Peyer's patch (tissue), 4 donors: ENCODE measurements around the gene ZNF708. TPM values are rescaled to one million over a fixed set of nuclear protein-coding genes. Genes with fewer than 3 reads are reported as not detected.
"Not testable (repeated sequence)": the region's sequence is repeated elsewhere in the genome, so short reads cannot be mapped to it uniquely, and the experiment has no call there.

Experiments
- DNase-seq, 3 donors: peaks; one replicate each; pipeline ENCODE4 v3.0.0-alpha.2; 2017 to 2019
- H3K27ac ChIP-seq, 4 donors: fragments of 200-600 bp; sonication (generic); one replicate each; pipeline ENCODE4 v1.5.1; 2016 to 2019
- H3K27me3 ChIP-seq, 2 donors: fragments of 200-600 bp; sonication (generic); one replicate each; pipeline ENCODE4 v1.5.1; 2019
- H3K36me3 ChIP-seq, 3 donors: fragments of 200-600 bp; sonication (generic); one replicate each; pipeline ENCODE4 v1.5.1; 2016 to 2019
- H3K4me1 ChIP-seq, 4 donors: fragments of 200-600 bp; sonication (generic); one replicate each; pipeline ENCODE4 v1.5.1; 2016 to 2019
- H3K4me3 ChIP-seq, 4 donors: fragments of 200-600 bp; sonication (generic); 1 replicate in 3 of 4; 2 replicates in 1 of 4; pipeline ENCODE4 v1.5.1; 2016 to 2019; ENCODE audit warnings: mild to moderate bottlenecking in 1 of 4
- H3K9me3 ChIP-seq, 4 donors: fragments of 200-600 bp; sonication (generic); one replicate each; pipeline ENCODE4 v1.5.1; 2016 to 2019; ENCODE audit warnings: mild to moderate bottlenecking in 1 of 4
- CTCF ChIP-seq, 6 experiments: fragments of 450-650 bp in 4 of 6; fragments of 200-600 bp in 2 of 6; sonication (generic) in 1 of 6; IDR thresholded peaks; one replicate each; pipeline ENCODE4 v1.5.1; 2017 to 2019; ENCODE audit warnings: antibody characterized with exemption in 6 of 6, mild to moderate bottlenecking in 3 of 6, moderate library complexity in 1 of 6
- POLR2A ChIP-seq, 2 donors: fragments of 450-650 bp; IDR thresholded peaks; one replicate each; pipeline ENCODE4 v1.5.1; 2017; ENCODE audit warnings: antibody characterized with exemption in 2 of 2, mild to moderate bottlenecking in 2 of 2, moderate library complexity in 2 of 2
- total RNA-seq, 4 donors: library from RNA; depleted of rRNA; stranded (reverse); fragments of >200 nt; gene quantifications; one replicate each; pipeline ENCODE4 v1.1.0, GENCODE V29; 2016

Gene ZNF708
- total RNA-seq, 4 donors from 2014 or later: 13.1 to 20.6 (median 17.5) TPM

GRCh38 chr19:21321134-21321533 lies 8.1 kb downstream of the ZNF708 start:
- Histone ChIP-seq H3K27ac (no peak overlapping the region), H3K36me3 (peaks cover 0 to 4% (median 0%) of the 10 kb centered on the region in 3 donors), H3K4me3 (no peak overlapping the region), H3K9me3 (peaks cover 0 to 5% (median 0%) of the 10 kb centered on the region in 4 donors), H3K27me3 (no peaks in the 10 kb centered on the region), H3K4me1 (no peaks in the 10 kb centered on the region)
- TF ChIP-seq CTCF (IDR thresholded peaks at IDR 0.05): no peak
- no peak for TF ChIP-seq POLR2A (IDR thresholded peaks at IDR 0.05)
- no peak for DNase-seq

GRCh38 chr19:21317821-21318220 lies 11.4 kb downstream of the ZNF708 start:
- TF ChIP-seq POLR2A (IDR thresholded peaks at IDR 0.05) (no peak), CTCF (IDR thresholded peaks at IDR 0.05) (no peak)
- Histone ChIP-seq H3K4me1 (peaks cover 0 to 4% (median 0%) of the 10 kb centered on the region in 4 donors), H3K4me3 (no peak overlapping the region)

GRCh38 chr19:21314676-21315075 lies 14.5 kb downstream of the ZNF708 start:
- no peaks in the 10 kb centered on the region for H3K27me3 ChIP-seq
- H3K27ac ChIP-seq: no peak overlapping the region
- H3K4me1 ChIP-seq: peaks cover 0 to 4% (median 0%) of the 10 kb centered on the region in 4 donors
- peaks cover 0 to 12% (median 0%) of the 10 kb centered on the region in 3 donors for H3K36me3 ChIP-seq
- H3K4me3 ChIP-seq: no peak overlapping the region
- TF ChIP-seq CTCF (IDR thresholded peaks at IDR 0.05): no peak
- TF ChIP-seq POLR2A (IDR thresholded peaks at IDR 0.05): no peak
- DNase-seq: no peak
- H3K9me3 ChIP-seq: peaks cover 0 to 4% (median 0%) of the 10 kb centered on the region in 4 donors

More at GRCh38 chr19:21317821-21318220, 11.4 kb downstream of the ZNF708 start:
- no peak for DNase-seq
- Histone ChIP-seq H3K36me3 (no peaks in the 10 kb centered on the region), H3K9me3 (peaks cover 0 to 4% (median 0%) of the 10 kb centered on the region in 4 donors), H3K27ac (no peak overlapping the region), H3K27me3 (no peaks in the 10 kb centered on the region)

GRCh38 chr19:21312807-21313206 lies 16.4 kb downstream of the ZNF708 start:
- H3K9me3 ChIP-seq, H3K4me1 ChIP-seq, H3K27me3 ChIP-seq, H3K27ac ChIP-seq, DNase-seq, H3K4me3 ChIP-seq: not testable (repeated sequence)
- H3K36me3 ChIP-seq: peaks cover 0 to 30% (median 0%) of the 10 kb centered on the region in 3 donors

GRCh38 chr19:21308773-21309172 lies 20.4 kb downstream of the ZNF708 start:
- H3K36me3 ChIP-seq: peaks cover 0 to 63% (median 0%) of the 10 kb centered on the region in 3 donors
- TF ChIP-seq CTCF (IDR thresholded peaks at IDR 0.05) (no peak), POLR2A (IDR thresholded peaks at IDR 0.05) (no peak)
- H3K27ac ChIP-seq: no peak overlapping the region
- H3K4me1 ChIP-seq: no peaks in the 10 kb centered on the region
- no peak for DNase-seq
- H3K9me3 ChIP-seq: peaks cover 0 to 5% (median 0%) of the 10 kb centered on the region in 4 donors
- H3K4me3 ChIP-seq: no peak overlapping the region
- H3K27me3 ChIP-seq: no peaks in the 10 kb centered on the region

- Histone ChIP-seq H3K9me3 (peaks cover 0 to 10% (median 0%) of the 10 kb centered on the region in 4 donors), H3K36me3 (peaks cover 0 to 74% (median 0%) of the 10 kb centered on the region in 3 donors)
- H3K4me1 ChIP-seq, H3K27me3 ChIP-seq, H3K4me3 ChIP-seq, DNase-seq, H3K27ac ChIP-seq: not testable (repeated sequence)
These were observed 22.2 kb downstream of the ZNF708 start for GRCh38 chr19:21306881-21307479.

- H3K4me3 ChIP-seq, DNase-seq, H3K4me1 ChIP-seq, H3K27me3 ChIP-seq, H3K27ac ChIP-seq: not testable (repeated sequence)
- Histone ChIP-seq H3K9me3 (peaks cover 0 to 58% (median 2%) of the 10 kb centered on the region in 4 donors), H3K36me3 (peaks cover 7 to 54% (median 9%) of the 10 kb centered on the region in 3 donors)
These were observed 35.4 kb downstream of the ZNF708 start for GRCh38 chr19:21293768-21294167.
